ENCODE results near the gene SELENOV.

- no peak for TF ChIP-seq CTCF (IDR thresholded peaks at IDR 0.05 in 4 of 5, conservative IDR thresholded peaks at IDR 0.05 in 1 of 5)
- no peak for TF ChIP-seq POLR2A (IDR thresholded peaks at IDR 0.05)
These were observed 15.0 kb upstream of the SELENOV start for GRCh38 chr19:39499932-39500331.
